HepG2 (cell line): ENCODE measurements around the gene CAMTA2. TPM values are rescaled to one million over a fixed set of nuclear protein-coding genes. Genes with fewer than 3 reads are reported as not detected.

ENCODE experiments used
- ATF1 ChIP-seq: IDR thresholded peaks from 2 replicates; pipeline ENCODE4 v1.6.1; 2016; ENCODE audit warnings: mild to moderate bottlenecking, control low read depth
- BORCS8-MEF2B ChIP-seq: sonication (generic); formaldehyde crosslinking; IDR thresholded peaks from 2 replicates; pipeline ENCODE4 v1.8.0; 2022; ENCODE audit warnings: mild to moderate bottlenecking, missing genetic modification reagents
- KLF13 ChIP-seq: sonication (generic); formaldehyde crosslinking; IDR thresholded peaks from 2 replicates; pipeline ENCODE4 v1.4.0; 2020; ENCODE audit warnings: mild to moderate bottlenecking, missing genetic modification reagents
- PHB2 ChIP-seq: fragments of 450-650 bp; IDR thresholded peaks from 2 replicates; pipeline ENCODE4 v1.6.1; 2018; ENCODE audit not compliant: partially characterized antibody
- POLR2A ChIP-seq, 2 experiments: IDR thresholded peaks; 2 replicates each; pipeline ENCODE4 v1.6.1; 2011; ENCODE audit warnings: low read depth in 2 of 2, low read length in 2 of 2, mild to moderate bottlenecking in 1 of 2, moderate library complexity in 1 of 2; ENCODE audit not compliant: insufficient read depth in 1 of 2
- PRMT3 ChIP-seq: sonication (generic); formaldehyde crosslinking; IDR thresholded peaks from 2 replicates; pipeline ENCODE4 v1.8.1; 2022; ENCODE audit warnings: low read depth, mild to moderate bottlenecking, moderate library complexity, missing genetic modification reagents, borderline replicate concordance
- RBAK ChIP-seq: sonication (generic); formaldehyde crosslinking; IDR thresholded peaks from 2 replicates; pipeline ENCODE4 v1.5.1; 2020; ENCODE audit warnings: mild to moderate bottlenecking, missing genetic modification reagents
- TSC22D2 ChIP-seq: sonication (generic); formaldehyde crosslinking; IDR thresholded peaks from 2 replicates; pipeline ENCODE4 v1.5.1; 2020; ENCODE audit warnings: missing genetic modification reagents, mild to moderate bottlenecking, borderline replicate concordance
- ZNF709 ChIP-seq: sonication (generic); formaldehyde crosslinking; IDR thresholded peaks from 2 replicates; pipeline ENCODE4 v1.5.0; 2020; ENCODE audit warnings: mild to moderate bottlenecking, missing genetic modification reagents
- ZNF816 ChIP-seq: sonication (generic); formaldehyde crosslinking; IDR thresholded peaks from 2 replicates; pipeline ENCODE4 v1.8.0; 2022; ENCODE audit warnings: missing genetic modification reagents, mild to moderate bottlenecking, borderline replicate concordance
- polyA plus RNA-seq, 8 experiments: library from polyadenylated mRNA; depleted of rRNA in 3 of 8; stranded (reverse) in 7 of 8; unstranded in 1 of 8; fragments of >200 nt; fragmentation: Illumina TruSeq in 4 of 8; extraction: Trizol in 4 of 8; gene quantifications; 2 replicates each; pipeline versions ENCODE4 v1.2.1 to v1.2.3, GENCODE V29; 2011 to 2016; ENCODE audit warnings: low read depth in 4 of 8, missing spikeins in 1 of 8, mixed read lengths in 1 of 8; ENCODE audit not compliant: insufficient read depth in 1 of 8
- total RNA-seq, 5 experiments: library from RNA; depleted of rRNA; stranded (reverse); fragments of >200 nt; fragmentation: Illumina TruSeq; extraction: Trizol; gene quantifications; 2 replicates each; pipeline ENCODE4 v1.2.3, GENCODE V29; 2016; ENCODE audit warnings: low read depth in 1 of 5
- TF ChIP-seq, protein P1 (sequence below): sonication (generic); formaldehyde crosslinking; IDR thresholded peaks from 2 replicates; pipeline ENCODE4 v1.4.0; 2020; ENCODE audit warnings: missing genetic modification reagents
- TF ChIP-seq, protein P2 (sequence below): sonication (generic); formaldehyde crosslinking; IDR thresholded peaks from 2 replicates; pipeline ENCODE4 v1.4.0; 2020; ENCODE audit warnings: mild to moderate bottlenecking, missing genetic modification reagents, borderline replicate concordance
- TF ChIP-seq, protein P3 (sequence below): sonication (generic); formaldehyde crosslinking; IDR thresholded peaks from 2 replicates; pipeline ENCODE4 v1.8.1; 2023; ENCODE audit warnings: missing genetic modification reagents, mild to moderate bottlenecking, borderline replicate concordance
- TF ChIP-seq, protein P4 (sequence below): sonication (generic); formaldehyde crosslinking; IDR thresholded peaks from one replicate; pipeline ENCODE4 v1.5.1; 2020; ENCODE audit warnings: mild to moderate bottlenecking, missing genetic modification reagents; ENCODE audit errors: not compliant biosample characterization

CAMTA2 gene
- total and polyA plus RNA-seq, 2 of the 13 experiments (the other 11 are each of a cell fraction or from before 2014, with no cell fraction given): 4.1 to 7.1 TPM

DNA sequence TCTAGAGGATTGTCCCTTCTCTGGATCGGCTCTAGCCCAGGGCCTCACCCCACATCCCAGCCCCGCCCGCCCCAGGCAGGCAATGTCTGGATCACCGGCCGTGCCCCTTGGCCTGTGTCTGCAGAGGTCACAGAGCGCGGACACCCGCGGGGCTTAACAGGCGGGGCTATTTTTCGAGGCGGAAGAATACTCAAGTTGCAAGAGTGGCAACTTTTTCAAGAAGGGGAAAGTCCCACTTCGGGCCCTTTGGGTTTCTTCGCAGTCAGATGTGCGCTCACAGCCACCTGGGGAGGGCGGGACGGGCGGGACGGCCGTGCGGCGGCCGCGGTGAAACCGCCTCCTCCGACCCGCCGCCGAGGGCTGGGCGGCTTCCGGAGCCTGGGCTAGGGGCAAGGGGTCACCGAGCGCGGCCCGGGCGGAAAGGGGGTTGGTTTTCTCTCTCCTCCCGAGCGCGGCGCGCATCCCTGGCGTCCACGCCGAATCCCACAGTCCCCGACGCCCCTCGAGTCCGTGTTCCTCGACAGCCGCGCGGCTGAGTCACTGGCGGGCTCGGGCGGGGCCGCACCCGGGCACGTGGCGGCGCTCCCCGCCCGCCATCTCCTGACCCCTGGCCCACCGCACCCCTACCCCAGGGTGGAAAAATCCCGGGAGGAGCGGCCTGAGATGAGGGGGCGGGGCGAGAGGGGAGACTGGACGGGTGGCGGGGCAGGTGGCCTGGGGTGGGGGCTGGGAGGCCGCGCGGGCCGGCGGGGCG lies 38.0 kb downstream of the CAMTA2 start (continued):
- TF ChIP-seq ZNF816 (CRISPR knock-in tag) (no peak), RBAK (CRISPR knock-in tag) (no peak), BORCS8-MEF2B (peak; percentile 67), ZNF709 (0 out of 2 replicates have a peak, but pooled peaks have one; percentile 61), PRMT3 (CRISPR knock-in tag) (no peak), PHB2 (no peak), TSC22D2 (CRISPR knock-in tag) (0 out of 2 replicates have a peak, but pooled peaks have one; percentile 64), ATF1 (no peak), POLR2A (IDR thresholded peaks at IDR 0.05; ENCODE audit: insufficient read depth in 1 of 2, low read depth in 2 of 2, low read length in 2 of 2) (peak; percentile 35 to 45), KLF13 (CRISPR knock-in tag) (no peak)
- TF ChIP-seq, protein P1, sequence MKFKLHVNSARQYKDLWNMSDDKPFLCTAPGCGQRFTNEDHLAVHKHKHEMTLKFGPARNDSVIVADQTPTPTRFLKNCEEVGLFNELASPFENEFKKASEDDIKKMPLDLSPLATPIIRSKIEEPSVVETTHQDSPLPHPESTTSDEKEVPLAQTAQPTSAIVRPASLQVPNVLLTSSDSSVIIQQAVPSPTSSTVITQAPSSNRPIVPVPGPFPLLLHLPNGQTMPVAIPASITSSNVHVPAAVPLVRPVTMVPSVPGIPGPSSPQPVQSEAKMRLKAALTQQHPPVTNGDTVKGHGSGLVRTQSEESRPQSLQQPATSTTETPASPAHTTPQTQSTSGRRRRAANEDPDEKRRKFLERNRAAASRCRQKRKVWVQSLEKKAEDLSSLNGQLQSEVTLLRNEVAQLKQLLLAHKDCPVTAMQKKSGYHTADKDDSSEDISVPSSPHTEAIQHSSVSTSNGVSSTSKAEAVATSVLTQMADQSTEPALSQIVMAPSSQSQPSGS (CRISPR knock-in tag): peak; percentile 13; the same call in 1 of the 2 replicates
- TF ChIP-seq, protein P2, sequence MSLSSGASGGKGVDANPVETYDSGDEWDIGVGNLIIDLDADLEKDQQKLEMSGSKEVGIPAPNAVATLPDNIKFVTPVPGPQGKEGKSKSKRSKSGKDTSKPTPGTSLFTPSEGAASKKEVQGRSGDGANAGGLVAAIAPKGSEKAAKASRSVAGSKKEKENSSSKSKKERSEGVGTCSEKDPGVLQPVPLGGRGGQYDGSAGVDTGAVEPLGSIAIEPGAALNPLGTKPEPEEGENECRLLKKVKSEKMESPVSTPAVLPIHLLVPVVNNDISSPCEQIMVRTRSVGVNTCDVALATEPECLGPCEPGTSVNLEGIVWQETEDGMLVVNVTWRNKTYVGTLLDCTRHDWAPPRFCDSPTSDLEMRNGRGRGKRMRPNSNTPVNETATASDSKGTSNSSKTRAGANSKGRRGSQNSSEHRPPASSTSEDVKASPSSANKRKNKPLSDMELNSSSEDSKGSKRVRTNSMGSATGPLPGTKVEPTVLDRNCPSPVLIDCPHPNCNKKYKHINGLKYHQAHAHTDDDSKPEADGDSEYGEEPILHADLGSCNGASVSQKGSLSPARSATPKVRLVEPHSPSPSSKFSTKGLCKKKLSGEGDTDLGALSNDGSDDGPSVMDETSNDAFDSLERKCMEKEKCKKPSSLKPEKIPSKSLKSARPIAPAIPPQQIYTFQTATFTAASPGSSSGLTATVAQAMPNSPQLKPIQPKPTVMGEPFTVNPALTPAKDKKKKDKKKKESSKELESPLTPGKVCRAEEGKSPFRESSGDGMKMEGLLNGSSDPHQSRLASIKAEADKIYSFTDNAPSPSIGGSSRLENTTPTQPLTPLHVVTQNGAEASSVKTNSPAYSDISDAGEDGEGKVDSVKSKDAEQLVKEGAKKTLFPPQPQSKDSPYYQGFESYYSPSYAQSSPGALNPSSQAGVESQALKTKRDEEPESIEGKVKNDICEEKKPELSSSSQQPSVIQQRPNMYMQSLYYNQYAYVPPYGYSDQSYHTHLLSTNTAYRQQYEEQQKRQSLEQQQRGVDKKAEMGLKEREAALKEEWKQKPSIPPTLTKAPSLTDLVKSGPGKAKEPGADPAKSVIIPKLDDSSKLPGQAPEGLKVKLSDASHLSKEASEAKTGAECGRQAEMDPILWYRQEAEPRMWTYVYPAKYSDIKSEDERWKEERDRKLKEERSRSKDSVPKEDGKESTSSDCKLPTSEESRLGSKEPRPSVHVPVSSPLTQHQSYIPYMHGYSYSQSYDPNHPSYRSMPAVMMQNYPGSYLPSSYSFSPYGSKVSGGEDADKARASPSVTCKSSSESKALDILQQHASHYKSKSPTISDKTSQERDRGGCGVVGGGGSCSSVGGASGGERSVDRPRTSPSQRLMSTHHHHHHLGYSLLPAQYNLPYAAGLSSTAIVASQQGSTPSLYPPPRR (CRISPR knock-in tag): peak; percentile 57; the same call in 1 of the 2 replicates
- TF ChIP-seq, protein P3, sequence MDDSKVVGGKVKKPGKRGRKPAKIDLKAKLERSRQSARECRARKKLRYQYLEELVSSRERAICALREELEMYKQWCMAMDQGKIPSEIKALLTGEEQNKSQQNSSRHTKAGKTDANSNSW (CRISPR knock-in tag): no peak
- TF ChIP-seq, protein P4, sequence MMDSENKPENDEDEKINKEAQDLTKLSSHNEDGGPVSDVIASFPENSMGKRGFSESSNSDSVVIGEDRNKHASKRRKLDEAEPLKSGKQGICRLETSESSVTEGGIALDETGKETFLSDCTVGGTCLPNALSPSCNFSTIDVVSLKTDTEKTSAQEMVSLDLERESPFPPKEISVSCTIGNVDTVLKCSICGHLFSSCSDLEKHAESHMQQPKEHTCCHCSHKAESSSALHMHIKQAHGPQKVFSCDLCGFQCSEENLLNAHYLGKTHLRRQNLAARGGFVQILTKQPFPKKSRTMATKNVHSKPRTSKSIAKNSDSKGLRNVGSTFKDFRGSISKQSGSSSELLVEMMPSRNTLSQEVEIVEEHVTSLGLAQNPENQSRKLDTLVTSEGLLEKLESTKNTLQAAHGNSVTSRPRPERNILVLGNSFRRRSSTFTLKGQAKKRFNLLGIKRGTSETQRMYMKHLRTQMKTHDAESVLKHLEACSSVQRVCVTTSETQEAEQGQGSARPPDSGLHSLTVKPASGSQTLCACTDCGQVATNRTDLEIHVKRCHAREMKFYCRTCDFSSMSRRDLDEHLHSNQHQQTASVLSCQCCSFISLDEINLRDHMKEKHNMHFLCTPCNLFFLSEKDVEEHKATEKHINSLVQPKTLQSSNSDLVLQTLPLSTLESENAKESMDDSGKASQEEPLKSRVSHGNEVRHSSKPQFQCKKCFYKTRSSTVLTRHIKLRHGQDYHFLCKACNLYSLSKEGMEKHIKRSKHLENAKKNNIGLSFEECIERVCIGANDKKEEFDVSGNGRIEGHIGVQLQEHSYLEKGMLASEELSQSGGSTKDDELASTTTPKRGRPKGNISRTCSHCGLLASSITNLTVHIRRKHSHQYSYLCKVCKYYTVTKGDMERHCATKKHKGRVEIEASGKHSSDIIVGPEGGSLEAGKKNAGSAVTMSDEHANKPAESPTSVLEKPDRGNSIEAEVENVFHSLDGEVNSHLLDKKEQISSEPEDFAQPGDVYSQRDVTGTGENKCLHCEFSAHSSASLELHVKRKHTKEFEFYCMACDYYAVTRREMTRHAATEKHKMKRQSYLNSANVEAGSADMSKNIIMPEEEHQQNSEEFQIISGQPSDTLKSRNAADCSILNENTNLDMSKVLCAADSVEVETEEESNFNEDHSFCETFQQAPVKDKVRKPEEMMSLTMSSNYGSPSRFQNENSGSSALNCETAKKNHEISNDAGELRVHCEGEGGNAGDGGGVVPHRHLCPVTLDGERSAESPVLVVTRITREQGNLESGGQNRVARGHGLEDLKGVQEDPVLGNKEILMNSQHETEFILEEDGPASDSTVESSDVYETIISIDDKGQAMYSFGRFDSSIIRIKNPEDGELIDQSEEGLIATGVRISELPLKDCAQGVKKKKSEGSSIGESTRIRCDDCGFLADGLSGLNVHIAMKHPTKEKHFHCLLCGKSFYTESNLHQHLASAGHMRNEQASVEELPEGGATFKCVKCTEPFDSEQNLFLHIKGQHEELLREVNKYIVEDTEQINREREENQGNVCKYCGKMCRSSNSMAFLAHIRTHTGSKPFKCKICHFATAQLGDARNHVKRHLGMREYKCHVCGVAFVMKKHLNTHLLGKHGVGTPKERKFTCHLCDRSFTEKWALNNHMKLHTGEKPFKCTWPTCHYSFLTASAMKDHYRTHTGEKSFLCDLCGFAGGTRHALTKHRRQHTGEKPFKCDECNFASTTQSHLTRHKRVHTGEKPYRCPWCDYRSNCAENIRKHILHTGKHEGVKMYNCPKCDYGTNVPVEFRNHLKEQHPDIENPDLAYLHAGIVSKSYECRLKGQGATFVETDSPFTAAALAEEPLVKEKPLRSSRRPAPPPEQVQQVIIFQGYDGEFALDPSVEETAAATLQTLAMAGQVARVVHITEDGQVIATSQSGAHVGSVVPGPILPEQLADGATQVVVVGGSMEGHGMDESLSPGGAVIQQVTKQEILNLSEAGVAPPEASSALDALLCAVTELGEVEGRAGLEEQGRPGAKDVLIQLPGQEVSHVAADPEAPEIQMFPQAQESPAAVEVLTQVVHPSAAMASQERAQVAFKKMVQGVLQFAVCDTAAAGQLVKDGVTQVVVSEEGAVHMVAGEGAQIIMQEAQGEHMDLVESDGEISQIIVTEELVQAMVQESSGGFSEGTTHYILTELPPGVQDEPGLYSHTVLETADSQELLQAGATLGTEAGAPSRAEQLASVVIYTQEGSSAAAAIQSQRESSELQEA: peak; percentile 43
